ENCODE data around the gene BRS3.
"Not testable (repeated sequence)": the region's sequence is repeated elsewhere in the genome, so short reads cannot be mapped to it uniquely, and the experiment has no call there.

The BRS3 gene

GRCh38 chrX:136487647-136488046 lies at the start of gene BRS3:
Gene BRS3, plus strand, starts transcription at chrX:136487947. Its CDS starts 168 bp downstream, at chrX:136488115.
- no peak for DNase-seq

GRCh38 chrX:136438192-136438591 lies 49.6 kb upstream of the BRS3 start:
- DNase-seq: no peak

GRCh38 chrX:136445674-136446073 lies 42.1 kb upstream of the BRS3 start:
- not testable (repeated sequence) for DNase-seq

GRCh38 chrX:136446208-136446607 lies 41.5 kb upstream of the BRS3 start:
- DNase-seq: no peak

GRCh38 chrX:136447308-136447707 lies 40.4 kb upstream of the BRS3 start:
- no peak for DNase-seq

- no peak for DNase-seq
These were observed 39.8 kb upstream of the BRS3 start for GRCh38 chrX:136447968-136448367.

GRCh38 chrX:136450050-136450830 lies 37.5 kb upstream of the BRS3 start:
- DNase-seq: no peak

- DNase-seq: no peak
These were observed 35.1 kb upstream of the BRS3 start for GRCh38 chrX:136452614-136453013.

- no peak for DNase-seq
These were observed 34.6 kb upstream of the BRS3 start for GRCh38 chrX:136453114-136453513.

GRCh38 chrX:136453771-136454170 lies 34.0 kb upstream of the BRS3 start:
- DNase-seq: no peak

- DNase-seq: no peak
These were observed 31.6 kb upstream of the BRS3 start for GRCh38 chrX:136456133-136456532.

- DNase-seq: no peak
These were observed 30.3 kb upstream of the BRS3 start for GRCh38 chrX:136457303-136457917.

GRCh38 chrX:136464589-136464988 lies 23.2 kb upstream of the BRS3 start:
- no peak for DNase-seq

GRCh38 chrX:136467303-136467702 lies 20.4 kb upstream of the BRS3 start:
- no peak for DNase-seq

- no peak for DNase-seq
These were observed 19.2 kb upstream of the BRS3 start for GRCh38 chrX:136468391-136469103.

- DNase-seq: no peak
These were observed 14.1 kb upstream of the BRS3 start for GRCh38 chrX:136473663-136474062.

- DNase-seq: no peak
These were observed 12.5 kb upstream of the BRS3 start for GRCh38 chrX:136475236-136475635.

- no peak for DNase-seq
These were observed 11.2 kb upstream of the BRS3 start for GRCh38 chrX:136476501-136476900.

- no peak for DNase-seq
These were observed 10.7 kb upstream of the BRS3 start for GRCh38 chrX:136477026-136477425.

- no peak for DNase-seq
These were observed 7.4 kb upstream of the BRS3 start for GRCh38 chrX:136480383-136480782.

- DNase-seq: no peak
These were observed 959 bp downstream of the BRS3 start for GRCh38 chrX:136488706-136489105.

GRCh38 chrX:136491832-136492231 lies 4.1 kb downstream of the BRS3 start:
- DNase-seq: no peak

- DNase-seq: no peak
These were observed 5.3 kb downstream of the BRS3 start for GRCh38 chrX:136493011-136493410.

GRCh38 chrX:136495043-136495442 lies 7.3 kb downstream of the BRS3 start:
- peak; percentile 3 to 20 (median 14) for DNase-seq

Data from suppressor macrophage treated with lipopolysaccharide for 1 hour (primary cell).